OCI-LY7 (cell line): ENCODE results near the gene DENND5B. TPM values are rescaled to one million over a fixed set of nuclear protein-coding genes. Genes with fewer than 3 reads are reported as not detected.

Source experiments
- BruUV-seq: library from RNA; stranded (reverse); fragments of 400-500 nt; replicated peaks from 2 replicates; lab custom pipeline; 2021; lab: Mats Ljungman, UMichigan
- CTCF ChIA-PET: fragments of 300-600 bp; sonication (Branson Sonifier 250); formaldehyde crosslinking; loops from one replicate; lab custom pipeline; 2022; ENCODE audit warnings: antibody characterized with exemption; ENCODE audit not compliant: unreplicated experiment; lab: Charles Lee
- POLR2A ChIA-PET: fragments of 300-600 bp; sonication (Branson Sonifier 250); formaldehyde crosslinking; loops from one replicate; lab custom pipeline; 2022; ENCODE audit warnings: antibody characterized with exemption; lab: Charles Lee
- DNase-seq: peaks from one replicate; pipeline ENCODE4 v3.0.0-alpha.2; 2015; ENCODE audit warnings: low spot score
- H2AFZ ChIP-seq: fragments of 200-600 bp; sonication (generic), shearing (Covaris generic); 2 replicates; pipeline ENCODE4 v1.6.1; 2014; ENCODE audit warnings: mild to moderate bottlenecking, antibody characterized with exemption, low read length, moderate library complexity
- H3K27ac ChIP-seq: fragments of 200-600 bp; sonication (generic); 2 replicates; pipeline ENCODE4 v1.5.1; 2014; ENCODE audit warnings: mixed run types, low read depth, mild to moderate bottlenecking, moderate library complexity, low read length, inconsistent platforms; ENCODE audit not compliant: poor library complexity, severe bottlenecking
- H3K36me3 ChIP-seq: fragments of 200-600 bp; sonication (generic); 2 replicates; pipeline ENCODE4 v1.6.1; 2014; ENCODE audit warnings: mild to moderate bottlenecking, antibody characterized with exemption, low read length, moderate library complexity, mixed read lengths; ENCODE audit not compliant: insufficient read depth
- H3K4me1 ChIP-seq: fragments of 200-600 bp; sonication (generic); 2 replicates; pipeline ENCODE4 v1.5.1; 2014; ENCODE audit warnings: mild to moderate bottlenecking, low read length; ENCODE audit not compliant: insufficient read depth, poor library complexity, severe bottlenecking
- H3K4me2 ChIP-seq: fragments of 200-600 bp; sonication (generic); 2 replicates; pipeline ENCODE4 v1.6.1; 2014; ENCODE audit warnings: mild to moderate bottlenecking, low read length
- H3K4me3 ChIP-seq: fragments of 200-600 bp; sonication (generic); 2 replicates; pipeline ENCODE4 v1.5.1; 2014; ENCODE audit warnings: mild to moderate bottlenecking, low read depth, low read length; ENCODE audit not compliant: poor library complexity, severe bottlenecking
- H3K79me2 ChIP-seq: fragments of 200-600 bp; sonication (generic); 2 replicates; pipeline ENCODE4 v1.6.1; 2016; ENCODE audit warnings: low read depth, mild to moderate bottlenecking, low read length, moderate library complexity, mixed read lengths; ENCODE audit not compliant: insufficient read depth
- H3K9me2 ChIP-seq: fragments of 200-600 bp; sonication (generic); 2 replicates; pipeline ENCODE4 v1.6.1; 2016; ENCODE audit warnings: mild to moderate bottlenecking, low read length, mixed read lengths; ENCODE audit not compliant: insufficient read depth
- H3K9me3 ChIP-seq: fragments of 200-600 bp; sonication (generic); 2 replicates; pipeline ENCODE4 v1.6.1; 2014; ENCODE audit warnings: mild to moderate bottlenecking, mixed run types, low read length, mixed read lengths
- H4K20me1 ChIP-seq: fragments of 200-600 bp; sonication (generic); 2 replicates; pipeline ENCODE4 v1.6.1; 2014; ENCODE audit warnings: mild to moderate bottlenecking, antibody characterized with exemption, low read length, moderate library complexity, mixed read lengths; ENCODE audit not compliant: insufficient read depth
- CTCF ChIP-seq: fragments of 200-600 bp; sonication (generic); conservative IDR thresholded peaks from 2 replicates; pipeline ENCODE4 v1.5.1; 2014; ENCODE audit warnings: mild to moderate bottlenecking, antibody characterized with exemption, low read length, moderate library complexity, mixed read lengths
- EZH2phosphoT487 ChIP-seq: fragments of 200-600 bp; sonication (generic); IDR thresholded peaks from 2 replicates; pipeline ENCODE4 v1.6.1; 2018; ENCODE audit warnings: low read depth, borderline replicate concordance, mild to moderate bottlenecking, mixed run types, antibody characterized with exemption, low read length, moderate library complexity, mixed read lengths
- intact Hi-C: fragments of 100-400 bp; cut with micrococcal nuclease; formaldehyde crosslinking; loops from one replicate; pipeline ENCODE4 v1.10.0; 2022; ENCODE audit not compliant: unreplicated experiment
- total RNA-seq, 2 experiments: library from RNA; depleted of rRNA in 1 of 2; stranded (reverse); fragments of >200 nt in 1 of 2; shearing (Covaris generic) in 1 of 2; gene quantifications; 2 replicates each; pipeline ENCODE4 v1.2.3, GENCODE V29; 2014 to 2022

The DENND5B gene
- total RNA-seq, 2 experiments from 2014 or later = 23.1 to 38.9 TPM

- BruUV-seq = no TSS peak
Measured at GRCh38 chr12:31440586-31440985, 150.3 kb downstream of the DENND5B start.

GRCh38 chr12:31440134-31440533 lies 150.8 kb downstream of the DENND5B start:
- intact Hi-C loops = no loop called here
- Histone ChIP-seq H3K9me2 (no peaks in the 10 kb centered on the region), H3K36me3 (peaks cover 12% of the 10 kb centered on the region), H3K9me3 (no peaks in the 10 kb centered on the region), H3K4me1 (no peaks in the 10 kb centered on the region), H3K27ac (no peak overlapping the region), H4K20me1 (no peaks in the 10 kb centered on the region), H3K79me2 (no peaks in the 10 kb centered on the region), H3K4me2 (no peak overlapping the region), H2AFZ (no peak overlapping the region), H3K4me3 (no peak overlapping the region)
- ChIA-PET POLR2A (no interaction called here), CTCF (no interaction called here)
- no peak for DNase-seq
- TF ChIP-seq CTCF (no peak), EZH2phosphoT487 (no peak)
- BruUV-seq = no TSS peak

More at GRCh38 chr12:31440586-31440985, 150.3 kb downstream of the DENND5B start:
- intact Hi-C loops = no loop called here
- ChIA-PET CTCF (no interaction called here), POLR2A (interaction anchor here (1.0 kb wide), 1 partner anchor 15 kb away, joined by 3 read pairs; no protein-coding TSS in a partner anchor)
- TF ChIP-seq CTCF = no peak
- H2AFZ ChIP-seq = no peak overlapping the region
- H4K20me1 ChIP-seq = no peaks in the 10 kb centered on the region
- H3K9me3 ChIP-seq = no peaks in the 10 kb centered on the region
- no peaks in the 10 kb centered on the region for H3K79me2 ChIP-seq
- H3K36me3 ChIP-seq = peaks cover 16% of the 10 kb centered on the region
- H3K4me3 ChIP-seq = no peak overlapping the region
- no peak overlapping the region for H3K27ac ChIP-seq
- H3K4me2 ChIP-seq = no peak overlapping the region
- no peaks in the 10 kb centered on the region for H3K9me2 ChIP-seq
- DNase-seq = no peak
- H3K4me1 ChIP-seq = no peaks in the 10 kb centered on the region

GRCh38 chr12:31431721-31432240 lies 159.2 kb downstream of the DENND5B start:
- no peak for DNase-seq
- Histone ChIP-seq H3K4me1 (no peaks in the 10 kb centered on the region), H3K27ac (no peak overlapping the region), H3K4me3 (no peak overlapping the region), H3K4me2 (no peak overlapping the region), H3K9me3 (no peaks in the 10 kb centered on the region), H3K36me3 (no peaks in the 10 kb centered on the region), H2AFZ (no peak overlapping the region), H3K79me2 (no peaks in the 10 kb centered on the region), H3K9me2 (no peaks in the 10 kb centered on the region), H4K20me1 (no peaks in the 10 kb centered on the region)
- TF ChIP-seq EZH2phosphoT487 (no peak), CTCF (no peak)
- POLR2A ChIA-PET = no interaction called here
- CTCF ChIA-PET = no interaction called here
- intact Hi-C loops = no loop called here
- no TSS peak for BruUV-seq
